Measurements from ENCODE around the gene MED12. TPM values are rescaled to one million over a fixed set of nuclear protein-coding genes. Genes with fewer than 3 reads are reported as not detected.
A peak's percentile ranks its signal among the peaks of the same experiment; 100 is the strongest.

The MED12 gene
- total RNA-seq, 2 experiments from 2014 or later, result 44.5 to 55.3 TPM

DNA sequence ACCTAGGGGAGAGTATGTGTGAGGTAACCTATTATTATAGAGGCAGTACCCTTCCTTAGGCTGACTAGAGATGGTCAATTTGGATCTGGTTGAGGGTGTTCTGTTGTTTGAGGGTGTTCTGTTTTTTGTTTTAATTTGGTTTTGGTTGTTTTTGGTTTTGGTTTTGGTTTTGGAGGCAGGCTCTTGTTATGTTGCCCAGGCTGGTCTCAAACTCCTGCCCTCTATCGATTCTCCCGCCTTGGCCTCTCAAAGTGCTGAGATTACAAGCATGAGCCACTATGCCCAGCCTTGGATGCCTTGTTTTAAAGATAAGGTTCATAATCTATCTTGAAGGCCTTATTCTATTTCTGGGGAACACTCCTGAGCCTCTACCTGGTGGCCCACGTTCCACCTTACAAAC lies 12.8 kb upstream of the MED12 start:
- ATAC-seq (ENCODE audit: poor library complexity), result no peak
- peak overlapping the region; percentile 99 for H3K27ac Mint-ChIP-seq
- peak overlapping the region; percentile 85 for H3K4me3 Mint-ChIP-seq
- peaks cover 50% of the 10 kb centered on the region for H3K36me3 Mint-ChIP-seq (ENCODE audit: low read depth)
- H3K4me1 ChIP-seq (ENCODE audit: insufficient read depth, low read length), result peaks cover 84% of the 10 kb centered on the region
- H3K4me3 ChIP-seq (ENCODE audit: low read length), result no peak overlapping the region
- H3K27me3 ChIP-seq (ENCODE audit: control insufficient read depth in 1 of 2, insufficient read depth in 2 of 2, low read length in 2 of 2), result no peaks in the 10 kb centered on the region
- peak in 2 of 14 experiments; percentile 33 to 53 for DNase-seq
- H3K4me1 Mint-ChIP-seq (ENCODE audit: low read depth), result peaks cover 77% of the 10 kb centered on the region
- no peaks in the 10 kb centered on the region for H3K9me3 Mint-ChIP-seq
- ChIA-PET POLR2A (interaction anchor here (0.6 to 3.2 kb wide), 5 partner anchors 10 to 597 kb away, joined by 3 to 40 read pairs (median 3); partner anchors contain the start of genes FOXO4 and MED12), CTCF (interaction anchor here (0.6 to 1.0 kb wide), 2 partner anchors 15 to 190 kb away, joined by 3 read pairs; no protein-coding TSS in a partner anchor)
- H3K27me3 Mint-ChIP-seq, result no peaks in the 10 kb centered on the region
- no peak for TF ChIP-seq CTCF (IDR thresholded peaks at IDR 0.05)
- H3K36me3 ChIP-seq (ENCODE audit: insufficient read depth, low read length), result peaks cover 37% of the 10 kb centered on the region
- H3K27ac ChIP-seq (ENCODE audit: low read depth in 1 of 2, low read length in 2 of 2), result peak overlapping the region; percentile 55 to 59
- no peaks in the 10 kb centered on the region for H3K9me3 ChIP-seq (ENCODE audit: control insufficient read depth in 1 of 2, insufficient read depth in 1 of 2, low read length in 2 of 2)
- intact Hi-C loops (cut with DNase I, micrococcal nuclease), result no loop called here

GRCh38 chrX:71106427-71106826 lies 12.0 kb upstream of the MED12 start, which contains the start of gene CXorf65:
CXorf65 (minus strand) TSS chrX:71106740; CDS start chrX:71106556, 184 bp downstream.
- no peak for TF ChIP-seq CTCF (IDR thresholded peaks at IDR 0.05)
- ATAC-seq (ENCODE audit: poor library complexity) (no peak), DNase-seq (peak in 4 of 14 experiments; percentile 16 to 54 (median 46))
- Histone ChIP-seq H3K4me3 (ENCODE audit: low read length) (peak within 1 kb of the TSS; percentile 93), H3K27me3 (ENCODE audit: control insufficient read depth in 1 of 2, insufficient read depth in 2 of 2, low read length in 2 of 2) (no peaks in the 10 kb centered on the region), H3K9me3 (ENCODE audit: control insufficient read depth in 1 of 2, insufficient read depth in 1 of 2, low read length in 2 of 2) (no peaks in the 10 kb centered on the region), H3K36me3 (ENCODE audit: insufficient read depth, low read length) (peaks cover 37% of the 10 kb centered on the region), H3K4me1 (ENCODE audit: insufficient read depth, low read length) (peaks cover 76% of the 10 kb centered on the region), H3K27ac (ENCODE audit: low read depth in 1 of 2, low read length in 2 of 2) (peak within 1 kb of the TSS; percentile 55 to 96)
- Mint-ChIP-seq H3K4me3 (peak within 1 kb of the TSS; percentile 98), H3K27ac (peak within 1 kb of the TSS; percentile 99), H3K4me1 (ENCODE audit: low read depth) (peaks cover 72% of the 10 kb centered on the region), H3K9me3 (no peaks in the 10 kb centered on the region), H3K36me3 (ENCODE audit: low read depth) (peaks cover 58% of the 10 kb centered on the region), H3K27me3 (no peaks in the 10 kb centered on the region)
- ChIA-PET CTCF (interaction anchor here (0.6 kb wide), 1 partner anchor 189 kb away, joined by 3 read pairs; no protein-coding TSS in a partner anchor), POLR2A (interaction anchor here (1.3 to 3.2 kb wide), 3 partner anchors 12 to 76 kb away, joined by 3 to 40 read pairs (median 7); partner anchors contain the start of gene MED12)
- intact Hi-C loops (cut with DNase I, micrococcal nuclease), result no loop called here

DNA sequence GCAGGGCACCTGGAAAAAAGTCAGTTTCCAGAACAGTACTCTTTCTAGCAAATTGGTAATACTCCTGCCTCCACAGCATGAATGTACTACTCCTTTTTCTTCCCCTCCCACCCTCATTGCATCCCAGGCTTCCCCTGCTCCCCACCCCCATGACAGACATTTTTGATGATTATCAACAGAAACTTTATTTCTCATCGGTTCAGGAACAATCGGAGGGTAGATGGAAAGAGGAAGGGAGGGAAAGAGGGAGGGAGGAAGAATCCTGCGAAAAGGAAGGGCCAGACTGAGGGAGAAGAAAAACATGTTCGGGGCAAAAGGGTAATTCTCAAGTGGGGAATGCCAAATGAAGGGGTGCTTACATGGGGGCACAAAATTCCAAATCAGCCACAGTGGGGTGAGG lies 11.2 kb upstream of the MED12 start:
- peak overlapping the region; percentile 93 for H3K4me3 ChIP-seq (ENCODE audit: low read length)
- intact Hi-C loops (cut with DNase I, micrococcal nuclease), result no loop called here
- H3K4me3 Mint-ChIP-seq, result peak overlapping the region; percentile 98

More for the DNA sequence above, 11.2 kb upstream of the MED12 start:
- DNase-seq (no peak), ATAC-seq (ENCODE audit: poor library complexity) (no peak)
- Histone ChIP-seq H3K4me1 (ENCODE audit: insufficient read depth, low read length) (peaks cover 75% of the 10 kb centered on the region), H3K27ac (ENCODE audit: low read depth in 1 of 2, low read length in 2 of 2) (peak overlapping the region; percentile 52 to 96), H3K36me3 (ENCODE audit: insufficient read depth, low read length) (peaks cover 37% of the 10 kb centered on the region), H3K9me3 (ENCODE audit: control insufficient read depth in 1 of 2, insufficient read depth in 1 of 2, low read length in 2 of 2) (no peaks in the 10 kb centered on the region), H3K27me3 (ENCODE audit: control insufficient read depth in 1 of 2, insufficient read depth in 2 of 2, low read length in 2 of 2) (no peaks in the 10 kb centered on the region)
- no peaks in the 10 kb centered on the region for H3K9me3 Mint-ChIP-seq
- ChIA-PET POLR2A (no interaction called here), CTCF (no interaction called here)
- H3K4me1 Mint-ChIP-seq (ENCODE audit: low read depth), result peaks cover 72% of the 10 kb centered on the region
- TF ChIP-seq CTCF (IDR thresholded peaks at IDR 0.05), result no peak
- H3K36me3 Mint-ChIP-seq (ENCODE audit: low read depth), result peaks cover 66% of the 10 kb centered on the region
- H3K27me3 Mint-ChIP-seq, result no peaks in the 10 kb centered on the region
- peak overlapping the region; percentile 99 for H3K27ac Mint-ChIP-seq

Measured in CD4-positive, alpha-beta T cell (primary cell).